ENCODE results near the gene HAO2.
"Not testable (repeated sequence)": the region's sequence is repeated elsewhere in the genome, so short reads cannot be mapped to it uniquely, and the experiment has no call there.

Gene HAO2

GRCh38 chr1:119345398-119345797 lies 23.2 kb upstream of the HAO2 start:
- DNase-seq (ENCODE audit: low read depth), result no peak

- DNase-seq (ENCODE audit: low read depth), result no peak
Observed at GRCh38 chr1:119347858-119348257, 20.7 kb upstream of the HAO2 start.

- DNase-seq (ENCODE audit: low read depth), result no peak
Observed at GRCh38 chr1:119348941-119349340, 19.6 kb upstream of the HAO2 start.

- DNase-seq (ENCODE audit: low read depth), result not testable (repeated sequence)
Observed at GRCh38 chr1:119350866-119351265, 17.7 kb upstream of the HAO2 start.

GRCh38 chr1:119351997-119352396 lies 16.6 kb upstream of the HAO2 start:
- no peak for DNase-seq (ENCODE audit: low read depth)

GRCh38 chr1:119353836-119354235 lies 14.7 kb upstream of the HAO2 start:
- DNase-seq (ENCODE audit: low read depth), result no peak

GRCh38 chr1:119358636-119359035 lies 9.9 kb upstream of the HAO2 start:
- DNase-seq (ENCODE audit: low read depth), result peak; percentile 11

- DNase-seq (ENCODE audit: low read depth), result no peak
Observed at GRCh38 chr1:119359730-119360129, 8.9 kb upstream of the HAO2 start.

- no peak for DNase-seq (ENCODE audit: low read depth)
Observed at GRCh38 chr1:119361205-119361604, 7.4 kb upstream of the HAO2 start.

GRCh38 chr1:119361620-119362344 lies 6.8 kb upstream of the HAO2 start:
- no peak for DNase-seq (ENCODE audit: low read depth)

GRCh38 chr1:119363162-119363561 lies 5.4 kb upstream of the HAO2 start:
- no peak for DNase-seq (ENCODE audit: low read depth)

GRCh38 chr1:119364640-119365039 lies 3.9 kb upstream of the HAO2 start:
- DNase-seq (ENCODE audit: low read depth), result no peak

GRCh38 chr1:119366424-119366823 lies 2.2 kb upstream of the HAO2 start:
- no peak for DNase-seq (ENCODE audit: low read depth)

GRCh38 chr1:119367432-119368124 lies 1.0 kb upstream of the HAO2 start:
- peak; percentile 48 for DNase-seq (ENCODE audit: low read depth)

- no peak for DNase-seq (ENCODE audit: low read depth)
Observed at GRCh38 chr1:119370748-119371147, 2.2 kb downstream of the HAO2 start.

- no peak for DNase-seq (ENCODE audit: low read depth)
Observed at GRCh38 chr1:119371815-119372214, 3.2 kb downstream of the HAO2 start.

GRCh38 chr1:119372503-119373086 lies 4.0 kb downstream of the HAO2 start:
- DNase-seq (ENCODE audit: low read depth), result peak; percentile 16

GRCh38 chr1:119373465-119373864 lies 4.9 kb downstream of the HAO2 start:
- peak; percentile 40 for DNase-seq (ENCODE audit: low read depth)

GRCh38 chr1:119374208-119374874 lies 5.8 kb downstream of the HAO2 start:
- DNase-seq (ENCODE audit: low read depth), result peak; percentile 87

GRCh38 chr1:119375366-119375765 lies 6.8 kb downstream of the HAO2 start:
- DNase-seq (ENCODE audit: low read depth), result no peak

GRCh38 chr1:119376594-119376993 lies 8.0 kb downstream of the HAO2 start:
- no peak for DNase-seq (ENCODE audit: low read depth)

GRCh38 chr1:119377594-119377993 lies 9.0 kb downstream of the HAO2 start:
- not testable (repeated sequence) for DNase-seq (ENCODE audit: low read depth)

GRCh38 chr1:119379117-119379516 lies 10.5 kb downstream of the HAO2 start:
- peak; percentile 15 for DNase-seq (ENCODE audit: low read depth)
